ENCODE measurements around the gene OSCP1. TPM values are rescaled to one million over a fixed set of nuclear protein-coding genes. Genes with fewer than 3 reads are reported as not detected.

Gene OSCP1
- total RNA-seq, 2 experiments from 2014 or later, result 1.9 to 2.2 TPM

GRCh38 chr1:36453051-36453450, 2.8 kb upstream of the OSCP1 start:
- peaks cover 30% of the 10 kb centered on the region for H3K36me3 Mint-ChIP-seq (ENCODE audit: low read depth)
- no peaks in the 10 kb centered on the region for H3K9me3 Mint-ChIP-seq
- no peaks in the 10 kb centered on the region for H3K27me3 Mint-ChIP-seq
- DNase-seq, result no peak
- H3K4me3 Mint-ChIP-seq, result no peak overlapping the region
- ChIA-PET CTCF (interaction anchor here (1.2 kb wide), 1 partner anchor 11 kb away, joined by 5 read pairs; the partner anchor contains the start of gene MRPS15), POLR2A (no interaction called here)
- H3K27ac Mint-ChIP-seq, result no peak overlapping the region
- H3K4me1 Mint-ChIP-seq, result peaks cover 53% of the 10 kb centered on the region

GRCh38 chr1:36450919-36451305, 661 bp upstream of the OSCP1 start:
- ChIA-PET POLR2A (interaction anchor here (0.9 kb wide), 1 partner anchor 13 kb away, joined by 4 read pairs; the partner anchor contains the start of gene MRPS15), CTCF (interaction anchor here (0.6 to 1.8 kb wide), 5 partner anchors 13 to 302 kb away, joined by 3 to 6 read pairs (median 3); partner anchors contain the start of genes MRPS15 and TRAPPC3)
- no peak for DNase-seq
- H3K4me3 Mint-ChIP-seq, result peak overlapping the region; percentile 86
- H3K27me3 Mint-ChIP-seq, result no peaks in the 10 kb centered on the region
- H3K9me3 Mint-ChIP-seq, result no peaks in the 10 kb centered on the region
- H3K36me3 Mint-ChIP-seq (ENCODE audit: low read depth), result peaks cover 16% of the 10 kb centered on the region
- peak overlapping the region; percentile 95 for H3K27ac Mint-ChIP-seq
- H3K4me1 Mint-ChIP-seq, result peaks cover 37% of the 10 kb centered on the region

GRCh38 chr1:36448530-36449056, 1.7 kb downstream of the OSCP1 start:
- Mint-ChIP-seq H3K4me1 (peaks cover 32% of the 10 kb centered on the region), H3K9me3 (no peaks in the 10 kb centered on the region), H3K27ac (no peak overlapping the region), H3K4me3 (peak overlapping the region; percentile 31), H3K27me3 (no peaks in the 10 kb centered on the region), H3K36me3 (ENCODE audit: low read depth) (no peaks in the 10 kb centered on the region)
- ChIA-PET CTCF (interaction anchor here (1.0 kb wide), 1 partner anchor 681 kb away, joined by 3 read pairs; no protein-coding TSS in a partner anchor), POLR2A (no interaction called here)
- DNase-seq, result no peak

GRCh38 chr1:36447450-36447849, 2.8 kb downstream of the OSCP1 start:
- H3K9me3 Mint-ChIP-seq, result no peaks in the 10 kb centered on the region
- H3K27ac Mint-ChIP-seq, result no peak overlapping the region
- H3K36me3 Mint-ChIP-seq (ENCODE audit: low read depth), result no peaks in the 10 kb centered on the region
- ChIA-PET CTCF (no interaction called here), POLR2A (no interaction called here)
- no peak overlapping the region for H3K4me3 Mint-ChIP-seq
- H3K27me3 Mint-ChIP-seq, result no peaks in the 10 kb centered on the region
- peaks cover 31% of the 10 kb centered on the region for H3K4me1 Mint-ChIP-seq
- no peak for DNase-seq

- DNase-seq, result no peak
- H3K9me3 Mint-ChIP-seq, result no peaks in the 10 kb centered on the region
- H3K27me3 Mint-ChIP-seq, result no peaks in the 10 kb centered on the region
- peaks cover 28% of the 10 kb centered on the region for H3K4me1 Mint-ChIP-seq
- ChIA-PET POLR2A (no interaction called here), CTCF (interaction anchor here (0.6 kb wide), 1 partner anchor 503 kb away, joined by 4 read pairs; no protein-coding TSS in a partner anchor)
- no peaks in the 10 kb centered on the region for H3K36me3 Mint-ChIP-seq (ENCODE audit: low read depth)
- H3K27ac Mint-ChIP-seq, result no peak overlapping the region
- no peak overlapping the region for H3K4me3 Mint-ChIP-seq
Observed at GRCh38 chr1:36446746-36447145, 3.5 kb downstream of the OSCP1 start.

- ChIA-PET CTCF (interaction anchor here (0.6 kb wide), 1 partner anchor 502 kb away, joined by 4 read pairs; no protein-coding TSS in a partner anchor), POLR2A (no interaction called here)
- H3K36me3 Mint-ChIP-seq (ENCODE audit: low read depth), result no peaks in the 10 kb centered on the region
- H3K9me3 Mint-ChIP-seq, result no peaks in the 10 kb centered on the region
- no peaks in the 10 kb centered on the region for H3K27me3 Mint-ChIP-seq
- H3K4me1 Mint-ChIP-seq, result peaks cover 24% of the 10 kb centered on the region
- peak; percentile 34 for DNase-seq
- no peak overlapping the region for H3K27ac Mint-ChIP-seq
- H3K4me3 Mint-ChIP-seq, result no peak overlapping the region
Observed at GRCh38 chr1:36446271-36446670, 4.0 kb downstream of the OSCP1 start.

DNA sequence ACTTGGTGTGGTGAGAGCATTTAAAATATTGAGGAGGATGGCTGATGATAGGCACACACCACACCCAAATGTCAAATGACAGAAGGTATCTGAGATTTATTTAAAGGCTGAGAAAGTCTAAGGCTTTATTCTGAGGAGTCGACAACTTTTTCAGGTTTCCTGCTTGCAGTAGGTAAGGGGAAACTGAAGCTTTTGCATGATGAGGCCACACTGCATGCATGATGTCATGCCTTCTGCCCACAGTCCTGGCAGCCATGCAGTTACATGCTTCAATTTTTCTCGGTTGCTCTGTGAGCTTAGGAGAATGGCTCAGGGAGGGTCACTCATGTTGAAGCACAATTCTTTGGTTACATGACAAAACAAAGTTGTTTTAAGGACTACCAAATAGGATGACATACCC, 7.0 kb downstream of the OSCP1 start:
- Mint-ChIP-seq H3K36me3 (ENCODE audit: low read depth) (no peaks in the 10 kb centered on the region), H3K27ac (no peak overlapping the region), H3K9me3 (no peaks in the 10 kb centered on the region), H3K27me3 (no peaks in the 10 kb centered on the region), H3K4me1 (peaks cover 3% of the 10 kb centered on the region), H3K4me3 (no peak overlapping the region)
- ChIA-PET CTCF (no interaction called here), POLR2A (no interaction called here)
- no peak for DNase-seq

DNA sequence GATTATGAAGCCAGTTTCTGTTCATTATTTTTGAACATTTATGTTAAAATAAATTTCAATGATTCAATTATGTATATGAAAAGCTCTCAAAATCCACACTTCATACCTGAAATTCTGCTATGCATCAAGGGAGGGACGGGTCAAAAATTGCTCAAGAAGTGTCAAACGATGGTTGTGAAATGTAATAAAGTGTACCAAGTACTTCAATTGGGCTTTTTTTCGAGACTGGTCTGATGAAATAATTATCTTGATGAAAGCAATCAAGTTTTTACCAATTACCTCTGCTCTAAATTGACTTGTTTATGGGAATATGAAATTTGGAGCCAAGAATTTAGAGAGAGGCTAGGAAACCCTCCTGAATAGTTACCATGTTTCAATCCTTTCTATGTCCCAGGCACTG, 7.9 kb downstream of the OSCP1 start:
- no peak for DNase-seq
- no peaks in the 10 kb centered on the region for H3K36me3 Mint-ChIP-seq (ENCODE audit: low read depth)
- H3K9me3 Mint-ChIP-seq, result no peaks in the 10 kb centered on the region
- ChIA-PET CTCF (interaction anchor here (0.5 to 1.1 kb wide), 3 partner anchors 18 to 66 kb away, joined by 3 to 4 read pairs (median 3); no protein-coding TSS in a partner anchor), POLR2A (no interaction called here)
- no peaks in the 10 kb centered on the region for H3K27me3 Mint-ChIP-seq
- no peak overlapping the region for H3K4me3 Mint-ChIP-seq
- no peak overlapping the region for H3K27ac Mint-ChIP-seq
- peaks cover 3% of the 10 kb centered on the region for H3K4me1 Mint-ChIP-seq

- H3K27me3 Mint-ChIP-seq, result no peaks in the 10 kb centered on the region
Observed at GRCh38 chr1:36440646-36441045, 9.6 kb downstream of the OSCP1 start.

DNA sequence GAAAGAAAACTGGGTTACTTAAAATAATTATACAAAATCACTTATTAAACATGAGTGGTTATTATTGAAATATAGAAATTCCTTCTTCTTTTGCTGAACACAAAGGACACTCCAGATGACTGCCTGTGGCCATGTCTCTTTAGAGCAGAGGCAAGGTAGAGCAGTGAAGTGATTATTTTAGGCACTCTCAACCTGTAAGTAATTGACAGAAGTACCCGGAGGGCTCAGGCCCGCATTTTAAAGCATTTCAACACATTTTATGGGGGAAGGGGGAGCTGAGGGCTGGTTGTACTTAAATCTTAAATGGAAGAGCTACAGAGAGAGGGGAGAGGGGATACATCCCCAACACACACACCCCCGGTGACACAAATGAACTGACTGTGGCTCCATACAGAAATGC, 10.2 kb downstream of the OSCP1 start:
- Mint-ChIP-seq H3K27me3 (no peaks in the 10 kb centered on the region), H3K27ac (no peak overlapping the region), H3K4me1 (no peaks in the 10 kb centered on the region), H3K9me3 (no peaks in the 10 kb centered on the region), H3K36me3 (ENCODE audit: low read depth) (no peaks in the 10 kb centered on the region), H3K4me3 (no peak overlapping the region)
- no peak for DNase-seq
- POLR2A ChIA-PET, result no interaction called here
- CTCF ChIA-PET, result no interaction called here

More at GRCh38 chr1:36440646-36441045, 9.6 kb downstream of the OSCP1 start:
- H3K36me3 Mint-ChIP-seq (ENCODE audit: low read depth), result no peaks in the 10 kb centered on the region
- ChIA-PET CTCF (no interaction called here), POLR2A (no interaction called here)
- no peak overlapping the region for H3K27ac Mint-ChIP-seq
- DNase-seq, result no peak
- H3K4me3 Mint-ChIP-seq, result no peak overlapping the region
- H3K9me3 Mint-ChIP-seq, result no peaks in the 10 kb centered on the region
- H3K4me1 Mint-ChIP-seq, result no peaks in the 10 kb centered on the region

DNA sequence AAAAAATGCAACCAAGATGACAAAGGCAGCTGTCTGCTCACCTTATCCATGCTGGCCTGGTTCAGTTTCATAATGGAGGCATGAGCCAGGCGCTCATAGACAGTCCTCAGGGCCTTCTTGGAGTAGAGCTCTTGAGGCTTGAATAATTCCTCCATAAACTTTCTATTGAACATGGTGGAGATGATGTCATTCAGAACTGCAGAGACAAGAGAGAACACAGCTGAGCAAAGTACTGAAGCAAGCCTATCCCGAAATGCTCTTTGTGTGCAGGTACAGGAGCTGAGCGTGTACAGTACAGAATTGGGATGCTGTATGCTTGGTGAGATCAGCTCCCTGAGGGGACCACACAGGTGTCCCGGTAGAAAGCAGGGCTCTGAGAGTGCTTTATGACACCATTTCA, 11.5 kb downstream of the OSCP1 start:
- POLR2A ChIA-PET, result no interaction called here
- no peak overlapping the region for H3K27ac Mint-ChIP-seq
- no peak overlapping the region for H3K4me3 Mint-ChIP-seq
- H3K27me3 Mint-ChIP-seq, result no peaks in the 10 kb centered on the region
- H3K9me3 Mint-ChIP-seq, result no peaks in the 10 kb centered on the region
- H3K4me1 Mint-ChIP-seq, result no peaks in the 10 kb centered on the region
- no peaks in the 10 kb centered on the region for H3K36me3 Mint-ChIP-seq (ENCODE audit: low read depth)
- CTCF ChIA-PET, result interaction anchor here (1.0 to 1.2 kb wide), 2 partner anchors 9 to 33 kb away, joined by 3 read pairs; no protein-coding TSS in a partner anchor
- no peak for DNase-seq

DNA sequence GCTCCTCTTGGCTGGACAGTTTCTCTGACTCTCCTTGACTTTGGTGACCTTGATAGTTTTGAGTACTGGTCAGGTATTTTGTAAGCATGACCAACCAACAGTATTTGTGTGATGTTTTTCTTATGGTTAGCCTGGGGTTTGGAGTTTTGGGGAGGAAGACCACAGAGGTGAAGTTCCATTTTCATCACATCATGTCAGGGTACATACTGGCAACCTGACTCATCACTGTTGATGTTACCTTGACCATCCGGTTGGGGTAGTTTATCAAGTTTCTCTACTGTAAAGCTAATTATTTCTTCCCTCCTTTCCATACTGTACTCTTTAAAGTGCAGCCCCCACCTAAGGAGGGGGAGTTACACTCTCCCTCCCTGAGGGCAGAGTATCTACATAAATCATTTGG, 13.4 kb downstream of the OSCP1 start:
- no peak overlapping the region for H3K27ac Mint-ChIP-seq
- H3K4me1 Mint-ChIP-seq, result peaks cover 3% of the 10 kb centered on the region
- no peaks in the 10 kb centered on the region for H3K27me3 Mint-ChIP-seq
- DNase-seq, result no peak
- POLR2A ChIA-PET, result no interaction called here
- H3K9me3 Mint-ChIP-seq, result no peaks in the 10 kb centered on the region
- no peak overlapping the region for H3K4me3 Mint-ChIP-seq
- CTCF ChIA-PET, result no interaction called here
- H3K36me3 Mint-ChIP-seq (ENCODE audit: low read depth), result no peaks in the 10 kb centered on the region

- H3K9me3 Mint-ChIP-seq, result no peaks in the 10 kb centered on the region
- H3K27me3 Mint-ChIP-seq, result no peaks in the 10 kb centered on the region
- H3K27ac Mint-ChIP-seq, result no peak overlapping the region
- CTCF ChIA-PET, result no interaction called here
- H3K4me3 Mint-ChIP-seq, result no peak overlapping the region
- H3K36me3 Mint-ChIP-seq (ENCODE audit: low read depth), result no peaks in the 10 kb centered on the region
- H3K4me1 Mint-ChIP-seq, result peaks cover 3% of the 10 kb centered on the region
- DNase-seq, result no peak
- POLR2A ChIA-PET, result no interaction called here
Observed at GRCh38 chr1:36433102-36433501, 17.1 kb downstream of the OSCP1 start.

GRCh38 chr1:36432616-36433015, 17.6 kb downstream of the OSCP1 start:
- ChIA-PET POLR2A (no interaction called here), CTCF (no interaction called here)
- Mint-ChIP-seq H3K27ac (no peak overlapping the region), H3K4me1 (peaks cover 3% of the 10 kb centered on the region), H3K9me3 (no peaks in the 10 kb centered on the region), H3K36me3 (ENCODE audit: low read depth) (no peaks in the 10 kb centered on the region), H3K27me3 (no peaks in the 10 kb centered on the region), H3K4me3 (no peak overlapping the region)
- no peak for DNase-seq
